Prostate gland (tissue), 1 donor: ENCODE measurements around the gene HBA2.

Experiments
- POLR2A ChIP-seq: fragments of 450-650 bp; IDR thresholded peaks from one replicate; pipeline ENCODE4 v1.6.1; 2016; ENCODE audit warnings: antibody characterized with exemption, mild to moderate bottlenecking
- POLR2AphosphoS5 ChIP-seq: sonication (generic); formaldehyde crosslinking; IDR thresholded peaks from one replicate; pipeline ENCODE4 v1.6.1; 2017; ENCODE audit warnings: antibody characterized with exemption

DNA sequence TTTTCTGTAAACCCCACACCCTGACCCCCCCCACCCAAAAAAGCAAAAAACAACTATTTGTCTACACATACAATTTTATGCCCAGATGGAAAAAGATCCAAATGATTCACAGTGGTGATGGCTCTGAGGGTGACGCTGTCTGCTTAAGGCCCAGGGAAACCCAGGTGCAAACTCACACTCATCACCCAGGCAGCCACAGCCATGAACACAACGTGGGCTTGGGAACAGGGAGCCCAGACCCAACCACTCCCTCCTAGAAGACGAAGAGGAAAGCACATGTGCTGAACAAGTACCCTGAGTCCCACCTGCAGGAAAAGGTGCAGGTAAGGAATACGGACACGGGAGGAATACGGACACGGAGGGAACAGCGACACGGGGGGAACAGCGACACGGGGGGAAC lies 13.0 kb downstream of the HBA2 start:
- TF ChIP-seq POLR2AphosphoS5, result no peak
- TF ChIP-seq POLR2A, result no peak
